ENCODE data around the gene USP3.
"Not testable (repeated sequence)": the region's sequence is repeated elsewhere in the genome, so short reads cannot be mapped to it uniquely, and the experiment has no call there.

The USP3 gene

GRCh38 chr15:63610209-63610841 lies 105.9 kb downstream of the USP3 start:
- DNase-seq (ENCODE audit: low spot score): peak; percentile 87

- no peak for DNase-seq (ENCODE audit: low spot score)
These were observed 106.8 kb downstream of the USP3 start for GRCh38 chr15:63611177-63611576.

- DNase-seq (ENCODE audit: low spot score): no peak
These were observed 107.9 kb downstream of the USP3 start for GRCh38 chr15:63612300-63612699.

- no peak for DNase-seq (ENCODE audit: low spot score)
These were observed 111.5 kb downstream of the USP3 start for GRCh38 chr15:63615935-63616334.

DNA sequence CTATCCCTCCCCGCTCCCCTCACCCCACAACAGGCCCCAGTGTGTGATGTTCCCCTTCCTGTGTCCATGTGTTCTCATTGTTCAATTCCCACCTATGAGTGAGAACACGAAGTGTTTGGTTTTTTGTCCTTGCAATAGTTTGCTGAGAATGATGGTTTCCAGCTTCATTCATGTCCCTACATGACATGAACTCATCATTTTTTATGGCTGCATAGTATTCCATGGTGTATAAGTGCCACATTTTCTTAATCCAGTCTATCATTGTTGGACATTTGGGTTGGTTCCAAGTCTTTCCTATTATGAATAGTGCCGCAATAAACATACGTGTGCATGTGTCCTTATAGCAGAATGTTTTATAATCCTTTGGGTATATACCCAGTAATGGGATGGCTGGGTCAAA lies 112.8 kb downstream of the USP3 start:
- not testable (repeated sequence) for DNase-seq (ENCODE audit: low spot score)

DNA sequence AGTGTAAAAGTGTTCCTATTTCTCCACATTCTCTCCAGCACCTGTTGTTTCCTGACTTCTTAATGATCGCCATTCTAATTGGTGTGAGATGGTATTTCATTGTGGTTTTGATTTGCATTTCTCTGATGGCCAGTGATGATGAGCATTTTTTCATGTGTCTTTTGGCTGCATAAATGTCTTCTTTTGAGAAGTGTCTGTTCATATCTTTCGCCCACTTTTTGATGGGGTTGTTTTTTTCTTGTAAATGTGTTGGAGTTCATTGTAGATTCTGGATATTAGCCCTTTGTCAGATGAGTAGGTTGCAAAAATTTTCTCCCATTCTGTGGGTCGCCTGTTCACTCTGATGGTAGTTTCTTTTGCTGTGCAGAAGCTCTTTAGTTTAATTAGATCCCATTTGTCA lies 113.2 kb downstream of the USP3 start:
- DNase-seq (ENCODE audit: low spot score): not testable (repeated sequence)

GRCh38 chr15:63620760-63621159 lies 116.4 kb downstream of the USP3 start:
- DNase-seq (ENCODE audit: low spot score): not testable (repeated sequence)

GRCh38 chr15:63623232-63623969 lies 119.0 kb downstream of the USP3 start:
- no peak for DNase-seq (ENCODE audit: low spot score)

DNA sequence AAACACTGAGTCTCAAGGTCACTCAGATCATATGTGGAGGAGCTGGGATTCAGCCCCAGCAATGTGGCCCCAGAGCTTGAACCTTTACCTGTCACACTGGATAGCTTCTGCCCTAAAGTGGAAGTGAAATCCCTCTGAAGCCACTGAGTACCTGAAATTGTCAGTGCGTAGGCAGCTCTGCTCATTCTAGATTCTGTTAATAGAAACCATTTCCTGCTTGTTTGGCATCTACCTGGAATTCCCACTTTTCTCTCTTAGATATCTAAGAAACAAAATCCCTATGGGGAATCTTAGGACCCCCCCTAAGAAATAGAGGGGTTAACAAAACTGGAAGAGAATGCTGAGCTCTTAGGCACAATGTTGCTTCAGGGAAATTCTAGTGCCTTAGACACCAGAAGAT lies 122.6 kb downstream of the USP3 start:
- no peak for DNase-seq (ENCODE audit: low spot score)

GRCh38 chr15:63628123-63628822 lies 123.9 kb downstream of the USP3 start:
- DNase-seq (ENCODE audit: low spot score): no peak

- DNase-seq (ENCODE audit: low spot score): no peak
These were observed 125.8 kb downstream of the USP3 start for GRCh38 chr15:63630036-63630751.

DNA sequence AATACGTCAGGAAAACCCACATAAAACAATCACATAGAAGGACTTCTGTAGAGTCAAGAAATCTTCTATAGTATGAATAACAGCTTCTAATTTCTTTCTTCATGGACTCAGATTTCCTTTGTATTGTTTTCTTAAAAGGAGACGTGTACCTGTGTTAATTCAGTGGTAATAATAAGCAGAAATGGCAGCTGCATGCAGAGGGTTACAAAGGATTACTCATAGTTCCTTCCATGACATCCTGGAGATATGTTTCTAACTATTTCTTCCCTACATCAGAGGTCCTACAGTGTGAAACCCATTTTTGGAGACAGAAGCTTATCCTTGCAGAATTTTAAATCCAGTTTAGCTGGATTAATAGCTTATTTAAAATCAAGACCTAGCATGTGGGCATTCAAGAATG lies 128.9 kb downstream of the USP3 start:
- DNase-seq (ENCODE audit: low spot score): no peak

DNA sequence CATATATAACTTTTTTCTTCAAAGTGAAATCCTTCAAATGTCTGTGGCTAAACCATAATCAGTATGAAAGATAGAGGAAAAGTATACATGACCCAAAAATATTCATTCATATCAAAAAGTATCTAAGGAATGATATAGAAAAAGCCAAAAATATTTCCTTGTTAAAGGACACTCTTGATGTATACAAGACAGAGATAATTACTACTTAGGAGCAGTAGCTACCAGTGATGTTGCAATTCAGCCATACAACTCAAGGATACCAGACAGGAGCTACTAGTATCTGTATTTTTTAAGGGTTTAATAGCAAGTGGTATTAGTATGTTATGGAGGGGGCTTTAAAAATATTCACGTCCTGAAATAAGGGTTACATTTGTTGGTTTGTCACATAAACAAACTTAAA lies 129.8 kb downstream of the USP3 start:
- no peak for DNase-seq (ENCODE audit: low spot score)

DNA sequence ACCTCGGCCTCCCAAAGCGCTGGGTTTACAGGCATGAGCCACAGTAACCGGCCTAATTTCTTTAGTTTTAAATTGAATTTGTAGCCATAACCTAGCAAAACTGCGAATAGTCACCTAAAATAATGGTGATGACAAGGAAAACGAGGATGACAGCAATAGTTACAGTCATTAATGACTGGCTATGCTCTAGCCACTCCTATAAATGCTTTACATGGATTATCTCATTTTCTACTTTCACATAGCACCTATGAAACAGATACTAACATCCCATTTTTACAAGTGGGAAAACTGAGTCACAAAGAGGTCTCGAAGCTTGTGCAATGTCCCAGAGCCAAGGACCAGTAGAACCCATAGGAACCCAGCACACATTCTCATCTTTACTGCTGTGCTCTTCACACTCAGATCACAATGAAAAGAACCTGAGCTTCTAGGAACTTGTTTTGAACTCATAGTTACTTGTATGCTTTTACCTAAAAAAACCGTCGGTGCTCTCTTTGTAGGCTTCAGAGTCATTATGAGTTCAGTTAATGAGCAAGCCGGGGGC lies 132.2 kb downstream of the USP3 start:
- DNase-seq (ENCODE audit: low spot score): no peak

DNA sequence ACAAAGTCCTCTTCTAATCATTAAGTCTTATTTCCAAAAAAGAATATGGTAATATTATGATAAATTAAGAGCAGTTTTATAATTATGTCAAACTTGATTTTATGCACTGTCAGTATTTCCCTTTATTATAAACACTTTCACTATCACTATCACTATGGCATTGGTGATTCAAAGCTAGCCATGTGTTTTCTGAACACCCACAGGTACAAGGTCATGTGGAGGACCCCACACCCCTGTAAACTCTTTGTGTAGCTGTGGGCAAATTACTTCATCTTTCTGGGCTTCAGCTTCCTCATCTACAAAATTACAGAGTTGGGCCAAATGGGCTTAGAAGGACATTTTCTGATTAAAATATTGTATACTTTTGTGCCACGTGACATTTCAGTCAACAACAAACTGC lies 134.4 kb downstream of the USP3 start:
- DNase-seq (ENCODE audit: low spot score): no peak

DNA sequence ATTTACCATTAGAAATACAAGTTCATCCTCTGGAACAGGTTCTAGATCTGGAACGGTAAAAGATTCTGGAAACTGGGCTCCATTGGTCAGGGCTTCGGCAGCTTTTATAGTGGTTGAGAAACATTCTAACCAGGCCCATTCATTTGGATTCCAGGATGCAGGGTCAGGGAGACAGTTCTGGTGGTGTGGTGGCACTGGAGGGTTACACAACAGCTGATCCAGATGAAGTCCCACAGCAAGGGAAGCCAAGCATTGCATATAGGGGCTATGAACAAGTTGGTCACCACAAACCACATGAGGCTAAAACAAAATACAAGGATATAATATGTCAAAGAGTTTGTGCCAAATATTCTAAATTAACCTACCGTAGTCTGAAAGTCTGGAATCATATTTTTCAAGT lies 135.8 kb downstream of the USP3 start:
- DNase-seq (ENCODE audit: low spot score): no peak
